HG03565 (cell line): ENCODE results near the gene BCL7A.

Experiments used
- ATAC-seq: cut with Tn5 transposase; IDR thresholded peaks from one replicate; pipeline ENCODE4 v1.9.1; 2021; ENCODE audit warnings: mild to moderate bottlenecking, moderate library complexity; ENCODE audit not compliant: unreplicated experiment

The BCL7A gene

DNA sequence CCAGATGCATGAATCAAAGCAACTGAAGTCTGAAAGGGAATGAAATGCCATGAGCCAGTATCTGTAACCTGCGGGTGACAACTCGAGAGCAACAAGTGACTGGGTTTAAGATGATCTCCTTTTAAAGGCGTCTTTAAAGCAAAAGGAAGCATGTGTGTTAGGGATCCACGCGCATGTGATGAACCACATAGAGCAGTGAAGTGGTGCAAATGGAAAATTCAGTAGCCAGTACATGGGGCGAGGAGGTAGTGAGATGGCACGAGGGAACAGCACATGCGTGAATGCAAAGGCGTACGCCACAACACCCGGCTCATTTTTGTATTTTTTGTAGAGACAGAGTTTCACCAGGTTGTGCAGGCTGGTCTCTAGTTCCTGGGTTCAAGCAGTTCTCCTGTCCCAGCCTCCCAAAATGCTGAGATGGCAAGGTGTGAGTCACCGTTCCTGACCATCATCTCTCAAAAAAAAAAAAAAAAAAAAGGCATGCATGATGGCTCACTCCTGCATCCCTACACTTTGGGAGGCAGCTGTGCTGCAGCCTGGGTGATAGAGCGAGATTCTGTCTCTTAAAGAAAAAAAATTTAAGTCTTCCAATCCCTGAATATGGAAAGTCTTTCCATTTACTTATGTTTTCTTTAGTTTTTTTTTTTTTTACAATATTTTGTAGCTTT lies 24.6 kb upstream of the BCL7A start:
- ATAC-seq: no peak

DNA sequence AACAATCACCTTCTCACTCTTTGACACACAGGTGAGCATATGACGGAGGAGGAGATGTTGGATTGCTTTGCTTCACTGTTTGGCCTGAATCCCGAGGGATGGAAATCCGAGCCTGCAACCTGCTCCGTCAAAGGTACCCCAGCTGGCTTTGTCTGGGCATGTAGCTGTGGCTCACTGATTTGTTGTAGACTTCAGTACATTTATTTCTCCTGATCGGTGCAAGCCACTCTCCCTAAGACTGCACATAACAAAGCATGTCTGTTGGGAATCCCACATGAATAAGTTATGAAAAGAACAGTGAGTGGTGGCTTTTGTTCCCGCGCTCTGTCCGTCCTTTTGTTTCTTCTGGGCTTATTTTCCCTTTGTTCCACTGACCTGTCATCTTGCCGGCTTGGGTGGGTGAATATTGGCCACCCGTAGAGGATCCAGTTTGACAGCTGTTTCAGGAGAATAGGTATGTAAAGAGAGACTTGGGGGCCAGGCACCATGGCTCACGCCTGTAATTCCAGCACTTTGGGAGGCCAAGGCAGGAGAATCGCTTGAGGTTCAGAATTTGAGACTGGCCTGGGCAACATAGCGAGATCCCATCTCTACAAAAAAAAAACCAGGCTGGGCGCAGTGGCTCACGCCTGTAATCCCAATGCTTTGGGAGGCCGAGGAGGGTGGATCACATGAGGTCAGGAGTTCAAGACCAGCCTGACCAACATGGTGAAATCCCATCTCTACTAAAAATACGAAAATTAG lies 20.0 kb upstream of the BCL7A start:
- ATAC-seq: no peak

GRCh38 chr12:122003651-122004611 lies 17.8 kb upstream of the BCL7A start:
- no peak for ATAC-seq

GRCh38 chr12:122004633-122005071 lies 17.0 kb upstream of the BCL7A start:
- ATAC-seq: no peak

DNA sequence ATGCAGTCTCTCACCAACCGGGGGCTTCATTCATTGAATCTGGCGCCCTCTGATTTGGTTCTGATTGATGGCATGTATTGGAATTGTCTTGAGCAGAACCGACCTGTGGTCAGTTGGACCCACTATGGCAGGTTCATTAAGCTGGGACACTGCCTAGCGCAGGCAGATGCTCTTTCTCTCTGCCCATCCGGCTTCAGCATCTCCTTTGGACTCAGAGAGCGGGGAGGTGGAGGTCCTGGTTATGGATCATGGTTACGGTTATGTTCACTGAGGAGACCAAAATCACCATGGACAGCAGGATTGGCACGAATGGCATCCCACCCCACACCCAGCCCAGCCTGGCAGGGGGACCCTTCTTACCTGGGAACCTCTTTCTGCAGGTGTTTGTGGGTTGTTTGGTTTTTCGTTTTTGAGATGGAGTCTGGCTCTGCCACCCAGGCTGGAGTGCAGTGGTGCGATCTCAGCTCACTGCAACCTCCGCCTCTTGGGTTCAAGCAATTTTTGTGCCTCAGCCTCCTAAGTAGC lies 16.4 kb upstream of the BCL7A start:
- ATAC-seq: no peak

DNA sequence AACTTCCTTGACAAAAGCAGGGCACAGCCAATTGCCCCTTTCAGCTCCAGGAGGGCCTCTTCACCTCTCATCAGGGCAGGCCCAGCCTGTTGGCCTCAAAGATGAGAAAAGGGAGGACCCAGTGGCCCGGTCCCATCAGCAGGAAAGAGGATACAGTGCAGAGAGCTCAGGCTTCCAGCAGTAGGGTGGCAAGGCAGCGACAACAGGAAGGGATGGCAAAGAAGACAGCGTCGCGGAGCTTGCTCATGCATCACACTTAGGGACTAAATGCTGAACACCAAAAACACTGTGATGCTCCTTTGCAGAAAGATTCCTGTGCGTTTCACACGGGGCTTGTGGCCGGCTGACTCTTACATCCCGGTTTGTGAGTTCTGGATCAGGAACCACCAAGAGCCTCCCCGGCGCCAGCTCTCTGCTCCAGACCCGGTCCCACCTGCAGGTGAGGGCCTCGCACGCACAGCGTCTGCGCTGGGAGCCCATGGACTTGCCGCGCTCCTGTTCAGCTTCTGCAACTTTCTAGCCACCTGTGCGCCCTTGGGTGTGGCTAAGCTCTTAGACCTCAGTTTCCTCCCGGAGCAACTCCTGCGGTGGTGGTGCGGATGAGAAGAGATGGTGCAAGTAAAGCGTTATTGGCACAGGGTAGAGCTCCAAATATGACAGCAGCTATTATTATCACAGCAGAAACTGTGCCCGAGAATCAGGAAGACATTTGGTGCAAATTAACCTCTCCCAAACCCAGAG lies 15.3 kb upstream of the BCL7A start:
- ATAC-seq: no peak

GRCh38 chr12:122009741-122010140 lies 11.9 kb upstream of the BCL7A start:
- no peak for ATAC-seq

DNA sequence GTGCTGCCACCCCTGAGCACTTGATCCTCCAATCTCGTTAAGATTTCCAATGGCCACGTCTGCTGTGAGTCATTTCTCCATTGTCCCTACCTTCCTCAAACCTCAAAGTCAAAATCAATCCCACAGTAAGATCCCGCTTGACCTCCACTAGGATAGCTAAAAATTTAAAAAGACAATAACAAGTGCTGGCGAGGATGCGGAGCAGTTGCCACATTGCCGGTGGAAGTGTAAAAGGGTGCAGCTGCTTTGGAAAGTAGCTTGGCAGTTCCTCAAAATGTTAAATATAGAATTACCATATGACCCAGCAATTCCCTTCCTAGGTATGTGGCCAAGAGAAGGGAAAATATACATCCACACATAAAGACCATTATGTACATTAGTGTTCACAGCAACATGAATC lies 9.5 kb upstream of the BCL7A start:
- ATAC-seq: no peak

DNA sequence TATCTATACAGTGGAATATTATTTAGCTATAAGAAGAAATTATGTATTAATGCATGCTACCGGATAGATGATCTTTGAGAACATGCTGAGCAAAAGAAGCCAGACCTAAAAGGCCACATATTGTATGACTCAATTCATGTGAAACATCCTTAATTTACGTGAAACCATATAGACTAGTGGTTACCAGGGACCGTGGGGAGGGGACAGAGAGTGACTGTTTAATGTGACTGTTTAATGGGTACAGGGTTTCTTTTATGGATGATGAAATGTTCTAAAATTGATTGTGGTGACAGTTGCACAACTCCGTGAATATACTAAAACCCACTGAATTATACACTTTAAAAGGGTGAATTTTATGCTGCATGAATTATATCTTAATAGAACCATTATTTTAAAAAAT lies 8.5 kb upstream of the BCL7A start:
- ATAC-seq: no peak

DNA sequence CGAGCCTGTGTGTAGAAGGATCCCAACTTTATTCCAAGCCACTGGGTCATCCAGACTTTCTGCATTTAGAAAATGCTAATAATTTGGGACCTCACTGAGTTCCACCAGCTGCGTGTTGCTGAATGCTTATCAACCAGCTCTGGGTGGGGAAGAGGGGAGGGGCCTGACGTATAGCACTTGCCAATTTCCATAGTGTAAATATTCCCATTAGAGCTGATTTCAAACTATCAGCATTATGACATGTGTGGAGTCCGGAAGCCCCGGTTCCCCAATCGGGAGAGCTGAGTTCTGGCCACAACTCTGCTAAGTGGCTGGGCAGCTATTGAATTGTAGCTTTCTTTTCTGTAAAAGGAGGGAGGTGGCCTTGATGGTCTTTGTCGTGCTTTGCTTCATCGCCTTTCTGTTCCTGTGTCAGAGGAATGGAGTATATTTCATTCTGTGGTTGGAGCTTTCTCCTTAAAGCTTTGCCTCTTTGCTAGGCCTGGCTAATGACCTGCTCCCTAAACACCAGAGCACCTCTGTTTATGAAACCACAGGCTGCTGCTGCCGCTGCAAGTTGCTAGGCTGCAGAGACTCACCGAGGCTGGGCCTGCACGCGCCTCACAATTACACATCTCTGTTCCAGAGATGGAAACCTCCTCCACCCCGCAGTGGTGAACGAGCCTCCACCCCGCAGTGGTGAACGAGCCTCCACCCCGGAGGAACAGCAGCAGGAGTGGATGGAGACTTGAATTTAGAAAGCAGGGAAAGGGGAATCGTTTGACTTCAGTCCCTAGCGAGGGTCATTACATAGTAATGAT lies 7.7 kb upstream of the BCL7A start:
- no peak for ATAC-seq

DNA sequence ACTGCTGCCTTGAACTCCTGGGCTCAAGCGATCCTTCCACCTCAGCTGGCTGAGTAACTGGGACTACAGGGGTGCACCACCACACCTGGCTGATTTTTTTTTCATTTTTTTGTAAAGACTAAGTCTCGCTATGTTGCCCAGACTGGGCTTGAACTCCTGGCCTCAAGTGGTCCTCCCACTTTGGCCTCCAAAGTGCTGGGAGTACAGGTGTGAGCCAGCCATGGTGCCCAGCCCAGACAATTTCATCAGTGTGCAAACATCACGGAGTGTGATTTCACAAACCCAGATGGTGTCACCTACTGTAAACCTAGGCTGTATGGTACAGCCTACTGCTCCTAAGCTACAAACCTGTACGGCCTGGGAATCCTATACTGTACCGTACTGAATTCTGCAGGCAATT lies 6.9 kb upstream of the BCL7A start:
- ATAC-seq: no peak

DNA sequence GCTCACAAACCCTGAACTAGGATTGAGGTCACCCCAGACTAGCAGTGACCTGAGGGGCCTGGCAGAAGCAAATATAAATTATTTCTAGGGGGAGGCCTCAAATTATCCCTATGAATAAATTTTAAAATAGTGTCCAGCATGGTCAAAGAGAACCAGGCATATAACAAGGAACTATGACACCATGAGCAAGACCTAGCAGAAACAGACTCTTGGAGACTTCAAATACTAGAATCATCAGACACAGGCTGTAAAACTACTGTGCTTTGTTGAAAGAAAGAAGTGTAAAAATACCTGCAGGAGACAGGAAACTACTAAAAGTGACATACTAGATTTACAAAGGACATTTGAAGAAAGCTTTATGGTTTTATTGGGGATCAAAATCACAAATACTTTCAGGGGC lies 3.2 kb upstream of the BCL7A start:
- no peak for ATAC-seq

DNA sequence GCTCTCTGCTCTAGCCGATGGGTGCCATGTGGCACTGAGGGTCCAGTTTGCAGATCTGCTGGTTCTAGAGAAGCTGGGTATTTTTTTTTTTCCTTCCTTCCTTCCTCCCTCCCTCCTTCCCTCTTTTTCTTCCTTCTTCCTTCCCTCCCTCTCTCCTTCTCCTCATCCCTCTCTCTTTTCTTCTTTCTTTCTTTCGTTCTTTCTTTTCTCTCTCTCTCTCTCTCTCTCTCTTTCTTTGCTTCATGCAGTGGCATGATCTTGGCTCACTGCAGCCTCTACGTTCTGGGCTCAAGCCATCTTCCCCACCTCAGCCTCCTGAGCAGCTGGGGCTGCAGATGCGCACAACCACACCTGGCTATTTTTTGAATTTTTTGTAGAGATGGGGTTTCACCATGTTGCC lies 2.7 kb upstream of the BCL7A start:
- no peak for ATAC-seq

- ATAC-seq: no peak
Observed at GRCh38 chr12:122020795-122021192, 890 bp upstream of the BCL7A start.

DNA sequence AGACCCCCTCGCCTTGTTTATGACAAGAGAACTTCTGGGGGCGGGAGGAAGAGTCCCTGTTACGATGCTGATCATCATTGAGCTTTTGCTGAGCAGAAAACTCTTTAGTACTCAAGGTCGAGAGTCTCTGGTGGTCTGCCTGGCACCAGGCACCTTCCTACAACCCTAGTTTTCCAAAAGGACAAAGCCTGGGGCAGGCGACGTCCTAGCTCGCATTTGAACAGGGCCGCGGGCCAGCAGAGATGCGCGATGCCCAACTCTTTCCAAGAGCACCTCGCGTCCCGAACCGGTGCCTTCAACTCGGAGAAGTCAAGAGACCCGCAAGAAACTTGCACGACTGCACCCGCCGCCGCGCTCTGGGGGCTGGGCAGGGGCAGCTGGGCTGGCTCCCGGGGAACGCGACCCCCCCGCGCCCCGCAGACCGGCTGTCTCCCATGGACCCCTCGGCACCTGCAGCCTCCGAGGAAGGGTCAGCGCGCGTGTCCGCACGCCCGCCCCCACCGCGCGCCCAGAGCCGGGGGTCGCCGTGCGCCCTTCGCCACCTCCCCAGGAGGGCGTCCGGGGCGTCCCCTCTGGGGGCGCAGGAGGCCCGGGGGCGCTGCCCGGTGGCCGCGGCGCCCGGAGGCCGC lies 377 bp upstream of the BCL7A start:
- no peak for ATAC-seq

DNA sequence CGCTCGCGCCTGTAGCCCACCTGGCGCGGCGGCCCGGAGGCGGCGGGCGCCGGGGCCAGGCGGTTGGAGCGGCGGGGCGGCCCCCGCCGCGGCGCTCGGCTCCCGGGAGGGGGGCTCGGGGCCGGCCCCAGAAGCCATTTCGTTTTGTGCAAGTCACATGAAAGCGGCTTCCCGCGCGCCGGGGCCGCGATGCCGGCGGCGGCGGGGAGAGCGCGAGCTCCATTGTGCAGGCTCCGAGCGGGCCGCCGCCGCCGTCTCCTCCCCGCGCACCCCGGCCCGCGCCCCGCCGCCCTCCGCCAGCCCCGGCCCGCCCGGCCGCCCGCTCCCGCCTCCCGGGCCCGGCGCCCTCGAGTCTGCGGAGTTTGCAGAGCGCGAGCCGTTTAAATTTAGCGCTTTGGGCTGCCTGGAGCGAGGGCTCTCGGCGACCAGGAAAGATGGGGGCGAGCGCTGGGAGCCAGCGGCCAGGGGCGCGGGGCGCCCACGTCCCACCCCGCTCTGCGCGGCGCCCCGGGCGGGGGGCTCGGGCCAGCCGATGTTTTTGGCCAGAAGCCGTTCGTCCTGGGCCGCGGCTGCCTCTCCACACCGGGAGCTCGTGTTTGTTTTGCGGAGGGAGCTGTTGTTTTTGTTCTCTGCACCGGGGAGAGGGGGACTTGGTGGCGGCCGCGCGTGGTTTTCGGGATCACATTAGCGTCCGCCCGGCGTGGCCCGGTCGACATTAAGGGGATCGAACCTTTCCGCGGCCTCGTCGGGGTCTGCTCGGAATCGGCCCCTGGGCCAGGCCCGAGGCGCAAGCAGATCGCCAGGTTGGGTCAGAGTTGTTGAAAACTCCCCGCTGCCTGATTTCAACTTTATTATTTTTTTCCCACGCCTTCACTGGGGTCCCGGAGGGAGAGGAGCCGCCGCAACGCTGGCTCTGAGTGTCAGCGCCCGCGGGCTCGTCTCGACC lies 982 bp downstream of the BCL7A start:
- ATAC-seq: no peak

DNA sequence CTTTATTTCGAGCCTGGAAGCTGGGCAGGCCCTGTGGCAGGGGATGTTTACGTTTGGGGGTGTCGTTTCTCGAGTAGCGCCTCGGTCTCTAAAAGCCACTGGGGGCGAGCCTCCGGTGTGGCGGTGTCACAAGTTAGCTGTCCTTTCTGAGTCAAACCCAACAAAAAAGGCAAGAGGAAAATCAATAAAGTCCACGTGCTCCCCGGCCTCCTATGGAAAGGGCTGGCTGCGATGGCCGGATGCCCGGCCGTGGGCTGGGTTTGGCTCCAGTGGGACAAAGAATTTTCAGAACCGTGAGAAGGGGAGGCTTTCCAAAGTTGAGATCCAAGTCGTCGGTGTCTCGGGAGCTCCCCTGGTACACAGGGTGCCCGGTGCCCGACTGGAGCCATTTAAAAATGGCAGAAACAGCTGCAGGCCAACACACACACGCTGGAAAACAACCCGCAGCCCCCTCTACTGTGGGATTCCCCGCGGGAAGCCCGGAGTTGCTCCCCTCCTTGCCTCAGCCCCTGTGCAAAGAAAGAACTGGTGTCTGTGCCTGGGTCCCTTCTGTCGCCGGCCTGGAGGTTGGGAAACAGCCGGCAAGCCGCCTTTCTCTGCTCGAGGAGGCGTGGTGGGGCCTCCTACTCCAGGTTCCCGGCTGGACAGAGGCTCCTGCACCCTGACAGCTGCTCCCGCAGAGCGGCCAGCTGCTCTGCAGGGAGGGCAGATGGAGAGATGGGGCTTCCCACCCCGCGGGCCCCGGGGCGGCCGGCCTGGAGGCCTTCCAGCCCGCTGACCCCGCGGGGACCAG lies 1.9 kb downstream of the BCL7A start:
- no peak for ATAC-seq
